GM13977 (cell line): Measurements from ENCODE around the gene DGAT2L6.
"Not testable (repeated sequence)": the region's sequence is repeated elsewhere in the genome, so short reads cannot be mapped to it uniquely, and the experiment has no call there.

Experiments
- DNase-seq: peaks from one replicate; pipeline ENCODE4 v3.0.0; 2012; ENCODE audit warnings: low spot score
- in situ Hi-C: fragments of 300-500 bp; cut with MboI; formaldehyde crosslinking; loops from one replicate; pipeline ENCODE4 v1.12.0; 2022; ENCODE audit warnings: low sequenced_read_pairs, low pct_unique_long_range_greater_than_20kb, mixed read lengths, inconsistent platforms; ENCODE audit not compliant: unreplicated experiment
- TF ChIP-seq, protein P1 (sequence below): IDR thresholded peaks from 2 replicates; pipeline ENCODE4 v1.5.1; 2012; ENCODE audit warnings: mild to moderate bottlenecking, control low read depth; ENCODE audit not compliant: insufficient read depth; ENCODE audit errors: extremely low read depth, missing control alignments

Gene DGAT2L6

GRCh38 chrX:70190225-70190624, 12.9 kb downstream of the DGAT2L6 start:
- no peak for DNase-seq
- in situ Hi-C loops: loop anchor here (25.0 kb wide), 1 partner anchor 222 kb away; the partner anchor contains the start of gene GDPD2
- TF ChIP-seq, protein P1, sequence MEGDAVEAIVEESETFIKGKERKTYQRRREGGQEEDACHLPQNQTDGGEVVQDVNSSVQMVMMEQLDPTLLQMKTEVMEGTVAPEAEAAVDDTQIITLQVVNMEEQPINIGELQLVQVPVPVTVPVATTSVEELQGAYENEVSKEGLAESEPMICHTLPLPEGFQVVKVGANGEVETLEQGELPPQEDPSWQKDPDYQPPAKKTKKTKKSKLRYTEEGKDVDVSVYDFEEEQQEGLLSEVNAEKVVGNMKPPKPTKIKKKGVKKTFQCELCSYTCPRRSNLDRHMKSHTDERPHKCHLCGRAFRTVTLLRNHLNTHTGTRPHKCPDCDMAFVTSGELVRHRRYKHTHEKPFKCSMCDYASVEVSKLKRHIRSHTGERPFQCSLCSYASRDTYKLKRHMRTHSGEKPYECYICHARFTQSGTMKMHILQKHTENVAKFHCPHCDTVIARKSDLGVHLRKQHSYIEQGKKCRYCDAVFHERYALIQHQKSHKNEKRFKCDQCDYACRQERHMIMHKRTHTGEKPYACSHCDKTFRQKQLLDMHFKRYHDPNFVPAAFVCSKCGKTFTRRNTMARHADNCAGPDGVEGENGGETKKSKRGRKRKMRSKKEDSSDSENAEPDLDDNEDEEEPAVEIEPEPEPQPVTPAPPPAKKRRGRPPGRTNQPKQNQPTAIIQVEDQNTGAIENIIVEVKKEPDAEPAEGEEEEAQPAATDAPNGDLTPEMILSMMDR: no peak

DNA sequence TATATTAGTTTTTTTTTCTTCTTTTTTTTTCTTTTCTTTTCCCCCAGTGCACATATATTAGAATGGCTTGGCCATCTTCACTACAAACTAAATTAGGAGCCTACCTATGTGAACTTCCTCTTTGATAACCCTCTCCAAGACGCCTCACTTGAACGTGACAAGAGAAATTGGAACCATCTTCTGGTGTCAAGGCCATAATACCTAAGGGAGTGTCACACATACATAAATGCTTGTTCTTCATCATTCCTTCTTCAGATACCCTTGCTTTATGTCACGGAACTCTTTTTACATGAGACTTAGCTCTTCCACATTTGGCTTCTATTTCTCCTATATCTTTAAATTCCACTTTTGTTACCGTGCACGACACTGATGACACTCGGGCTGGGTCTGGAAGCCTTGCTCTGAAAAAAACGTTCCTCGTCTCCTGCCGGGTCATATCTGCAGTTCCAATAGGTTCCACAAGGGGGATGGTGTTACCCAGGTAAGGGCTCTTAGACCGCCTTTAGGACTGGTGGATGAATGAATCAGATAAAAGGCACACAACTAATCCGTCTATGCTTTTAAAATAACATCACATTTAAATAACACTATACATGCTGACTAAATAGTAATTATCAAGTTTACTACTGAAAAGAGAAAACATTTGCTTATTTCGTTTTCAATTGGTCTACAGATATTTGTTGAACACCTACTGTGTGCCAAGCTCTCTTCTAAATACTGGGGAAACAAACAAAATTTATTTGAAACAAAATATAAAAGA, 19.9 kb downstream of the DGAT2L6 start:
- TF ChIP-seq, protein P1: peak; percentile 61

DNA sequence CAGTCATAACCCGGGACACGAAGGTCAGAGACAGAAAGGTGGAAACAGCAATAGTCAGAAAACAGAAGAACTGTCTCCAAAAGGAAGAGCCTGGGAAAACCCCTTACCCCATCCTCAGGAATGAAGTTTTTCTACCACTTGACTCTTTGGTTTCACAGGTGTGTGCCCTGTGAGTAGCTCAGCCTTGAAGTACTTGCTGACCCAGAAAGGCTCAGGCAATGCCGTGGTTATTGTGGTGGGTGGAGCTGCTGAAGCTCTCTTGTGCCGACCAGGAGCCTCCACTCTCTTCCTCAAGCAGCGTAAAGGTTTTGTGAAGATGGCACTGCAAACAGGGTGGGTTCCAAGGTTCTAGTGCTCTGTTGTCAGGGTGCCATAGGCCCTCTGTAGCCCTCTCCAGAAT, 24.4 kb downstream of the DGAT2L6 start:
- in situ Hi-C loops: no loop called here
- no peak for DNase-seq
- TF ChIP-seq, protein P1: no peak

More for the DNA sequence above, 19.9 kb downstream of the DGAT2L6 start:
- peak; percentile 33 for DNase-seq
- in situ Hi-C loops: loop anchor here (25.0 kb wide), 1 partner anchor 215 kb away; the partner anchor contains the start of gene GDPD2

- DNase-seq: no peak
- in situ Hi-C loops: no loop called here
- TF ChIP-seq, protein P1: no peak
Observed at GRCh38 chrX:70208479-70208878, 31.2 kb downstream of the DGAT2L6 start.

GRCh38 chrX:70209570-70209969, 32.3 kb downstream of the DGAT2L6 start:
- in situ Hi-C loops, DNase-seq: not testable (repeated sequence)

DNA sequence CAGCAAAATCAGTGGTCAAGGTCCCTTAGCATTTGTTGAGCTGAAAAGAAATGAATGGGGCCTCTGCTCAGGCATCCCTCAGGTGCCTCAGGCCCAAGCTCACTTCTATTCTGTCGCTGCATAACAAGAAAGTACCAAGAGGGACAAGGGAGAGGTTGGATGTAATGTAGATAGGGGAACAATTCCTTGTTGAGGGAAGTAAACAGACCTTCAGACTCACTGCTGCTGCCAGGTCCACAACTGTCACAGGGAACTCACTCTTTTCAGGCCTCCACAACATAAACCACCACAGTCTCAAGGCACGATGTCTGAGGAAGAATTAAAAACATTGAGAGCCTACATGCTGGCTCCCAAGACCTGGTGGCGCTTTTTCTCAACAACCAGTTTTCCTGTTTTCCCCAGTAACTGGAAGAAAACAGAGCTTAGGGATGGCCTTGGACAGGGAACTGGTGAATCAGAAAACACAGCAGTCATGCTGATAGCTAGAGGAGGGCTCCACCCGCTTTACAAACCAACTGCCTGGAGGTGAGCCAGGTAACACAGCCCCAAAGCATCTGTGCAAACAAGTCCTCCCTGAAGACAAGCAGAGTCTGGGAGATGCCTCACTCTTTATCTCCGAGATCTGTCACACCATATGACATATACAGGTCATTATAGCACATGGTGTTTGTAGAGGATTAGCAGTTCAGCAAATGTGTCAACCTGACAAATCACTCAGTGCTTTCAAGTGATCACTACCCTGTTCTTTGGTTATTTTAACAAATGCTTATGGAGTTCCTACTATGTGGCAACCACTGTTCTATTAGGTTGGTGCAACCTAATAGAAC, 42.9 kb downstream of the DGAT2L6 start:
- TF ChIP-seq, protein P1: no peak
- in situ Hi-C loops: no loop called here
- no peak for DNase-seq

- in situ Hi-C loops: no loop called here
- no peak for DNase-seq
- TF ChIP-seq, protein P1: no peak
Observed at GRCh38 chrX:70226048-70226447, 48.8 kb downstream of the DGAT2L6 start.
